Measurements from ENCODE around the gene PITX2.
A peak's percentile ranks its signal among the peaks of the same experiment; 100 is the strongest.

PITX2 gene

DNA sequence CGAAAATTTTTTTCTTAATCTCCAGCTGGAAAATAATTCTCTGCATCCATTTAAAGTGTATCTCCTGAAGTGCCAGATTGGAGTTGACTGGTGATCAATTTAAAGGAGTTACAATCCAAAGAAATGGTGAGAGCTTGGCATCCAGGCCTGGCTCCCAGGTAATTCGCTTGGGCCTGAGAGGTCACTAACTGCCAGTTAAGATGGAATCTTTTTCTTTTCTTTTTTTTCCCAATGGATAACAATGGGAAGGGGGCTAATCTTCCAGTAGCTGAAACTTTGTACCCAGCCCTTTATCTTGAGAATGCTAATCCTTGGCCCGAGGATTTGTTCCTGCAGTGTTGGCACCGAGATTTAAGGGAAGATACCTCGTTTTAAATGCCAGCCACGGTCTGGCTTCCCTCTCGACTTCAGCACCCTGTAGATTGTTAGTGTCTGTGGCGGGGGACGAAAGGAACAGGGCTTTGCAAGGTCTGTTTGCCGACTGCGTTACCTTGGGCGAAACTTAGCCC is 13.3 kb upstream of the PITX2 start:
- no peak for DNase-seq

DNA sequence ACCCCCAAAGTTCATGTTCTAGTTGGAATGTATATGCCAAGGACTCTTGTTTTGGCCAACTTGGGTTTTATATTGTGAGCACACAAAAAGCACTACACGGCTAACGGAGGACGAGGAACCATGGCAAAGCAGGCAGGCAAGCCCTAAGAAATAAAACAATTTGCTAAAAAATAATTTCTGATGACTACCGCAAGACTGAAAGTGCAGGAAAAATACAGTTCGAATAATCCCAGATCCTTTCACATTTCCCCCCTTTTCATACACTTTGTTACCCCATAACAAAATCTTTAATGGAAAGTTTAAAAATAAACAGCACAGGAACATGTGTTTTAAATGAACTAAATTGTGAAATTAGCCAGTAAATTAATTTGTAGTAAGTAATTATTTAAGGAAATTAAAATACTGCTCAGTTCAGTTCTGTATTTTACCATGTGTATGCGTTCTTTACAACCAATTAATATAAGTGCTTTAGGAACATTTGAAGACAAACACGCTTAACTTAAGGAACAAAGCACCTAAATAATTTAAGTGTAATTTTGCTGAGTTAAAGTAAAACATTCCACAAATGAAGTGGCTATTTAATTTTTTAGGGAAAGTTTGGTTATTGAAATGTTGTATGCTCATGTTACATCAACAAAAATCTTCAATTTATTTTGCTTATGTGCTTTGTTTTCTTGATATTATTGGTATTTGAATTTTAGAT is 12.4 kb upstream of the PITX2 start:
- DNase-seq = no peak

DNA sequence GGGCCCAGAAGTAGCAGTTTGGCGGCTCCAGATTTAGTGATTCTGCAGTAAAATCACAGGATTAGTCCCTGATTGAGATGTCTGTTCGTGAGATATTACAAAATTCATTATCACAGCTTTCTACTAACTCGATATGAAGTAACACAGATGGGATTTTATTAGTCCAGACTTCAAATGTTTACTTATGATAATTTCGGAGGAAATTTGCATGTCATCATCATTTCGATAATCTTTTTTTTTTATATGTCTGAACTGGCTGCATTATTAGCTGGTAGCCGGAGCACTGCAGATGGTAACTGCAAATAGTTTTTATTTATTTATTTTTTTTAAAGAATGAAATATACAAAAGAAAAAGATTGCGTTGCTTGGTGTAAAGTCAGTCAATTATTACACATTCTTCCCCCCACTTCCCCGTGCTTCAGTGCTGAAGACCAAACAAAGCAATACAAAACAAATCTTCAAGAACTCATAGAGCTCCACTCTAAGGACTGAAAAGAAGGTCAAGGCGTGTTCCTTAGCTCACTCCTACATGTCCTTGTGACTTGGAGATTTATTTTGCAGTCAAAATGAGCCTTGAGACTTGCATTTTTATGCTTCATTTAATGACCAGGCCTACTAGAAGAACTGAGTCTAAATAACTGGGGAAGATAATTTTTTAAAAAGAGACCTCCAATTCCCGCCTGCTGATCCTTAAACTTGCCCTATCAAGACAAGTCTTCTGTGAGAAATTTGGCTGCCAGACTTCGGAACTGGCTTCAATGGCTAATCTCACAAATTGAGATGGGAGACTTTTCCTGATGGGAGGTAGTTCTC is 11.7 kb upstream of the PITX2 start:
- no peak for DNase-seq

DNA sequence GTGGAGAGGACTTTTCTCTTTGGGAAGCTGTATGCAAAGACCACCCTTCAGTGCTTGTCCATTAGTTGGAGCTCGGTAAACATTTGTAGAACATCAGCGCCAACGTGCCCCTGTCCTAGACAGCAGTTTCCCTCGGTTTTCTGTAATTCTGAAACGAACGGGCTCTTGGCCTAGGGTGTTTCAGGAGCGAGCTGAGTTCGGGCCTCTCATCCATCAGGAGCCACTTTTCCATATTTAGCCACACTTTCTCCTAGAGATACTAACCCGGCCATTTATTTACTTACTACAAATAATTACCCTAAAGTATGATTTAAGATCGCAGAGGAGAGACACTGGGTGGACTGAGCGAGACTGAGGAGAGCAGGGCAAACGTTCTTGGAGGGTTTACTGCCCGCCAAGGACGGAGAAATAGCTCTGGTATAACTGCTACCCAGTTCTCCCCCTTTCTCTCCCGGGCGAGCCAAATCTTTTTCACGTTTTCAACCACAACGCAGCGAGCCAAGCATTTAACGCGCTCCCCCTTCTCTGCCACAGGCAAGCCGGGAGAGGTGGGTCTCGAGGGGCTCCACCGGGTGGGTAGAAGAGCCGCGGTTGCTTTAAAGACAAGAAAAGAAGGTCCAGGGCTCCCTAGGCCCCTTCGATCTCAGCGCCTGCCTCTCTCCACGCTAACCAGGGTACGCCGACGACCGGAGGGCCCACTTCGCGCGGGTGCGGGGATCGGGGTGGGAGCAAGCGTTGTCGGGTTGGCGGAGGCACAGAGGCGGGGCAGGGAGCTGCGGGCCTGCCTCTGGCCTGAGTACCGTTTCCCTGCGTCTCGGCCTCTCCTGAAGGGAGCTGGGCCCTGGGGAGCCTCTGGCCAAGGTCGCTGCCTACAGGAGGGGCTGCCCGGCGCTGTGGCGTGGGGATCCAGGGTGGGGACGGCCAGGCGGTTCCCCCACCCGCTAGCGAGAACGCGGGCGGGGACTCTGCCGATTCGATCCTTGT is 10.8 kb upstream of the PITX2 start:
- DNase-seq = no peak

DNA sequence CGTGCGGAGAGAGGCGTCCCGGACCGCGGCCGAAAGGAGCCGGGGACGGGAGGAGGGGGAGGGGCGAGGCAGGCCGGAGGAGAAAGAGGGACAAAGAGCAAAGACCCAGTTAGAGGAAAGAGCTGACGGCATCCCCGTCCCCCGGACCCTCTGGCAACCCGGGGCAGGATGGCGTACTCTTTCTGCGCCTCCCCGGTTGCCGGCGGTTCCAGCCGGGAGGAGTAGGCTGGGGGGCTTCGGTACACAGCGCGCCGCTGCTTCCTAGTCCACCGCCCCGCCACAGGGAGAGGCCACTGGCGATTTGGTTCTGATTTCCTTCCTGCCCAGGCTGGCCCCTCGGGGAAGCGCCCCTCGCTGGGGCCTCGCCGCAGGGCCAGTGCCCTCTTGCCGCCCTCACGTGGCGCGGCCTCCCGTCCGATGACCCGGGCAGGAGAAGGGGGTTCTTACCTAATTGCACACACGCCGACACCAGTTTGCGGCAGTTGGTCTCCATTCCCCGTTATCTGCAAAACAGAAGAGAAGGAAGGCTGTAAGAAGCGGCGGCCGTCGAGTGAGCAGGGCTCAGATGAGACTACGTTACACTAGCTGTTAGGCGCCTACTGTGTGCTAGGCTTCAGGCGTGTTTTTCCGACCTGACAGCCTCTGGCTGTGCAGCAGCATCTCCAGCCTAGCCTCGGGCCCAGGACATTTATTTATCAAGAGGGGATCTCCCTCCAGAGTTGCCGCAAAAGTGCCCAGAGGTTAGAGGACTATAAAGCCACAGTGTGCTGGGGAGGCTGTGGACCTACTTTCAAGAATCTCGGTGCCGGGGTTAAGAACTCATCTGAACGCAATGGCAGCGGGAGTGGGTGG is 9.9 kb upstream of the PITX2 start:
- DNase-seq = no peak

DNA sequence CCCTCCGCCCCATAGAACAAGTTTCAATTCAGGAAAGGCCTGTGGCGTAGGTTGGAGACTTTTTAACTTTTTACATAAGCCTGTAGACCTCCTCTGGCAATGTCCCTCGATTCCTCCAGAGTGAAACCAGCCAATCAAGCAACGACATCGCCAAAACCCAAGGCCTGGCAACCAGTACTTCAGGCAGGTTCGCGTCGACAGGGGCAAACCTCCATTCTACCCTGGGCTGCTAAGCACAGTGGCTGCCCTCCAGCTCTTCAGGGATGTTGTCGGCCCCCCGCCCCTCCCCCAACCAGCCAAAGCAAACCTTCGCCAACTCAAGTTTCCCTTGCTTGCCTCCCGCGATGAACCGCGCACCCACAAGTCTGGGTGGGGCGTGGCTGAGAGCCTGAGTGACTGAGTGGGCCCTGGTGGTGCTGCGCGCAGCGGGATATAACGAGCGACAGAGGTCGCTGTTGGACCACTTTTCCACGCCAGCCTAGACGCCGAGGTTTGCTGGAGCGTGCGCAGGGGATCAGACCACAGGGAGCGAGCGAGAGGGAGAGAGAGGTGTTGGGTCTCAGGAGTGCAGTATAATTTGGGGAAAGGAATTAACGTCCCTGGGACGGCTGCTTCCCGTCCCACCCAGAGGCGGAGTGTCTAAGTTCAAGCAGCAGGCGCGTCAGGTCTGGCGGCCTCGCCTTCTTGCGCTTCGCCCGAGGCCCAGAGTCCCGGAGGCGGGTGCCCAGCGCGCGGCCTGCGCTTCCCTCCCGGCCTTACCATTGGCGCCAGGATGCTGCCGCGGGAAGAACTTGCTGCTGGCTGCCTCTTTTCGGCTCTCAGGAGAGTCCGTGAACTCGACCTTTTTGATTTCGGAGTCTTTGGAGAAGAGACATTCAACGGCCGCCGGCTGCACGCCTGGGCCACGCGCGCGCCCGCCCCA is 9.0 kb upstream of the PITX2 start:
- peak; percentile 21 for DNase-seq

DNA sequence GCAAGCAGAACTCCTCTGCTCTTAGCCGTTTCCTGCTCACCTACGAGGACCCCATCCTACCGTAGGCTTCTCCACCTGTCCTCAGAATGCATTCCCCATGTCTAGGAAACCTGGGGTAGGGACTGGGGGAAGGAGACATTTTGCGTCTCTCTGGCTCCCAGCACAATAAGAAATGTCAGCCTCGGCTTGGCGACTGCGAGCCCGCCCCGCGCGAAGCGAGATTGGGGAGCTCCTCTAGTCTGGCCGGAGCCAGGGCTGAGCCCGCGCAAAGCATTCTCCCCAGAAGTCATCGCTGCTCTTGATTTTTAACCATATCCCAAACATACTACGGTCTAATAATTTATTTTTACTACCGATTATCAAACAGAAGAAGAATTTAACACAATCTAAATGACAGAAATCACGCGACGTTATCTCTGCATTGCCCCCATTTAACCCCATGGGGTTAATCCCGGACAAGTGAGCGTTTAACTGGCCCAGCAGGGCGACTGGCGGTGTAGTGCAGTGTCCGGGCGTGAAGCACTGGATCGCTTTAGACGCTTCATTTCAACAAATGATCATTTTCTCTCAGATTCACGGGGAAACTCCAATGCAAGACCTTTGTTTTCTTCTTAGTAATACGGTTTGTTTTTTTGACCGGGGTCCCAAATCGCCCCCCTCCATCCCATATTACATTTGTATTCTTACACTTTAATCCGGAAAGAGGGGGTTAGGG is 8.0 kb upstream of the PITX2 start:
- DNase-seq = no peak

DNA sequence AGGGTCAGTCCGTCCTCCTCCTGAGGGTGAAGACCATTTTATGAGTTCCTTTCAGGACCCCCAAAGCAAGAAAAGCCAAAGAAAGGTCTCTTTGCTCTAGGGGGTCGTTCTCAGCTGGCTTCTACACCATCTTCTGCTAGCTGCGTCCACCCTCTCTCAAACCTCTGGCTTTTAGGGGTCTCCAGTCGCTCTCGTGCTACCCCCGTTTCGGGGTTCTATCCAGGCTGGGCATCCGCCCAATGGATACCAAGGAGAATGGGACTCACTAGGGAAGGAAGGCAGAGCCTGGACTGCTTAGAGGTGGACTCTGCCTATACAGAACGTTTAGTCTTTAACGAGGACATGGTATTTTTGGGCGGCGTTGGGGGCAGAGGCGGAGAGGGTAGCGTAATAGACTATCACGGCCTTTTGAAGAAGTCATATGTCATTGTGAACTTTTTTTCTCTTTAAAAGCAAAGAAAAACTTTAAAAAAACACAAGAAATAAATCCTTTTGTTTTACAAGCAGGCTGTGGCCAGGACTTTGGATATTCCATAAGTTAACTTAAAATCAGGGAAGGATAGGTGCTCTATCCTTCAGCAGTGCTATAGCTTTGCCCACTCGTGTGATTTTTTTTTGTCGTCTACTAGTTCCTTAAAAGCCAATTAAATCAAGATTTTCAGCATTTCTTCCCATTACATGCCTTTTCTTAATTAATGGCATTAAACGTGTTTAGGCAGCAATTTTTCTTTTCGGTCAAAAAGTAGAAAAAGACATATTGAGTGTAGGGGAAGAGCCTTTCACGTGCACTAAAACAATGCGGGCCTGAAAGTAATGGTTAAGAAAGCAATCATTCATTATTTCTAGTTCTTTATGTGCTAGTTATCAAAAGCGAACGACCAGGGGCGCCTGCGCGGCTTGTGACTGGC is 7.2 kb upstream of the PITX2 start:
- no peak for DNase-seq

DNA sequence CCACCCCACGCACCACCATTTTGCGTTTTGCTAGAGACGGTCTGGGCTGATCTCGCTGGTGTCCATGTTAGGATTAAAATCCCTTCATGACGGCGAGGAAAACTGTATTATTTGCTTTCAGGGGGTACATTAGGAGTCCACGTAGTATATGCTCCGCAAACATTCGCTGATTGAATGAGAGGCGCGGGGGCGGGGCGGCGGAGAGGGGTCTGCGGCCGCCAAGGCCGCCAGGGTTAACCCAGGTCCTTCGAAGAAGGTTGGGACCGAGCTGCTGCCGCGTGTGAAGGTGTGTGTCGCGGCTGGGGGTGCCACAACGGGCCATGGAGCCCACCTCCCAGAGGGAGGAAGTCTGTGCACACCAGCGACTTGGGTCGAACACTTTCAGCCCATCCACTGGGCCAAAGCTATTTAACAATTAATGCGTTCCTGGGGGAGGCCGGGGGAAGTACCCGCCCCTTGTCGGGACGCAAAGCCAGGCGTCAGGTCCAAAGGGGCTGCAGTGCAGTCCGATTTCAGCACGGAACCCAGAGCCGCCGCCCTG is 6.4 kb upstream of the PITX2 start:
- no peak for DNase-seq

DNA sequence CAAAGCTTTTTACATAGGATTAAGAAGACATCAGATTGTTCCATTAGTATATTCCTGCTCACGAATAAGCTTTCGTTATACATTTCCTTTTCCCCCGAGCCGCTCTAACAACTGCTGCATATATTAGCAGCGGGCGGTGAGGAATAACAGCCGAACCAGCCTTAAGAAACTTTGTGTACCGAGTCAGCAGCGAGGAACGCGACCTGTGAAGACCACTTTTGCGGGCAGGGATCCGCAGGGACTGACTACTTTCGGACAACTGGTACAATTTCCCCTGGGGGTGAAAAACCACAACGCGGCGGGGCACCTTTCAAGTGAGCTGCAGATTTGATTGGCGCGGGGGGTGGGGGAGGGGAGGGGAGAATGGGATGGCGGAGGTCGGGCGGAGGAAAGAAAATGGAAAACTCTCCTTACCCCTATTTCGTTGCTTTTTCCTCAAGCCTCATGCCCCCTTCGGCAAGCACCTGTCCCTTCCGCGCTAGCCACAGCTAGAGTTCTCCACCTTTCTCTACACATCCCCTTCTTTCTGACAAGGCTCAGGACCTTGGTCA is 5.9 kb upstream of the PITX2 start:
- no peak for DNase-seq

DNA sequence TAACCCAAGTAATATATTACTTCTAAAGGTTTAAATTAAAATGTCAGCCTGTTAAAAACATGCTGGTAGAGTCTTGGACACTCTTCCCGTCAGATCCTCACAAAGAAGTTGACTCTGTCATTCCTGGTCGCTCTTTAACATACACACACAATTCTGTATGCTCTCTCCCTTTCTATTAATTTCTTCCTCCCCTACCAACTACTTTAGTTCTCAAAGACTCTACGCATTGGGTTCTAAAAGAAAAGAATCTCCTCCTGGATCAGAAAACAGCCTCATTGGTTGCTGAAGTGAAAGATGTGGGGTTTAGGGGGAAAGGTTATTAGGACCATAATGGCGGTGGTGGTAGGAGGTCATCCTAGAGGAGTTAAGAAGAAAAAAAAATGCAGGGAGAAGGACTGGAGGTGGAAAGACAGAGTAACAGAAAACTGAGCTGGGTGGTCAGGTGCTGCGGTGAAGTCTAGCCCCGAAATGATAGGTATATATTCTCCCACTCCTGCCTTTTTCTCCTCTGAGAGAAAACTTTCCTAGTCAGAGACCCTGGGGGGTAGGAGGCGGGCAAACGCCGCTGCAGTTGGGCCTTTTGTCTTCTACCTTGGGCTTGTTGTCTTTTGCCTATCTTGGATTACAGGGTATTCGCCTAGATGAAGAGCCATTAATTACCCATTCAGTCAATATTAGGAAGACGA is 5.2 kb upstream of the PITX2 start:
- no peak for DNase-seq

DNA sequence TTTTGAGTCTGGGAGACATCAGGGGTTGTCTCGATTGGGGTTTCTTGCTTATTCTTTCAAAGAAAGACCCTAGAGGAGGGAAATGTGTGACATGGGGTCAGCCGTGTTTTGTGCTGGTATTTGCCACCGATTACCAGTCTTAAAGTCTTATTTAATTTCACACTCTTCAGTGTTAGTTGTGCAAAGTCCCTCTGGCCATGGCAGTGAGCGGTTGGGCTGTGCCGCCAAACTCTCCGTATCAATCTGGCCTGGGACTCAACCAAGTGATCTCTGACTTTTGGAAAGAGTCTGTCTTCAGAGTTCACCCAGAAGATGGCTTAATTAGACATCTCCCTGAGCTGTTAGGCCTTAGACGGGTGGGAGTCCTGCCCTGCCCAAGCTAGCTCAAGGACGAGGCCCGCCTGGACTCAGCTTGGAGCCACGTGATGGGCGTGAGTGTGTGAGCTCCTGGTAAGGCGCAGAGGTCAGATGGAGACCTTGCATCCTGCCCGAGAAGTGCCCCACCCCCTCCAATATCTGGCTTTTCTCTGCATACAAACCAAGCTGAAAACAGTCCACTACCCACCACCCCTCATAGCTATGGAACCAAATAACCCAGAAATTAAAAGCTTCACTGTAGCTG is 3.8 kb upstream of the PITX2 start:
- DNase-seq = no peak

DNA sequence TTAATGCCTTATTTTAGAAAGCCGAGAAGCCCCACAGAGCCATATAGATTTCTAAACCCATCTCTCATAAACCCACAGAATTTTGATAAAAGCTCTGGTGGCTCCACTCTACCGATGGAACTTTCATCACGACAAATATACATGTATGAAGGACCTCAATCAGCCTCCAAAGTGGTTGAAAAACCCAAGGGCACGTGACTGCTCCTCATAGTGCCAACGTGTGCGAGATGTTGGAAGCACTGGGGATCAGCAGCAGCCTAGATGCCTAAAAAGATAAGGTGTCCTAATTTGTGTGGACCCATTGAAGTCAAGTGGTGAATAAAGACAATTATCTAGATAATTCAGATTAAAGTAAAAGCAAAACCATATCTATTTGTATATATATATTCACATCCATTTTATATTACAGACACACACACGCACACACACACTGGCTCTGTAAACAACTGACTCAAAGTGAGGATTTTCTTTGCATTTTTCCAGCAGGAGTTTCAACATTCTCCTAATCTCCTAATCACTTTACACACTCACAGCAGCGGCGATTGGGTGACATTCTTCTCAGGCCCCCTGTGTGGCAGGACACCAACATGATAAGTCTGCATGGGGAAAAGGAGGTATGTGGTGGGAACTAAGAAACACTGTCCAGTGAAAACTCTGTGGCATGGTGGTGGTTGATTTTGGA is 2.8 kb upstream of the PITX2 start:
- no peak for DNase-seq

DNA sequence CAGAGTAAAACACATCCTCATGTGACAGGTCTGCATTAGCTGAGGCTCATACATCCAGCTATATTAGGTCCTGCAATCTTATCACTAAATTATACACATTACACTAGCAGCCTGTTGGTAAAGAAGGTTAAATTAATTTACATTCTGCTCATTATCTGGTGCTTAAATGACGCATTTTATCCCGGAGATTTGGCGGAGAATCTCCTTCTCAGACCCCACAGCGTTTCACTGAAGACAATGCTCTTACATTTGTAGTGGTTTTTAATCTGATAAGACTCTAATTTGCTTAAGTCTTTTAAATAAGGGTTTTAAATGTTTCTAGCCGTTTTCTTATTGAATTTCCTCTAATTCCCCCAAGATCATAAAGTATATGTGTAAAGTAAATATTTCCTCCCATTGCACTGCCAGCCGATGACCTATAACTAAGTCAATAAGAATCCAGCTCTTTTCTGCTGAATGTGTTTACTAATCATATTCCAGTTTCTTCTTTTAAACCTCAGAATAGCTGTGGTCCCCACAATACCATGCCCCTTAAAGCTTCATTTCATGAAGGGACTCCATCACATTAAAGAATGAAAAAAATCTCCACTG is 2.1 kb upstream of the PITX2 start:
- DNase-seq = no peak

DNA sequence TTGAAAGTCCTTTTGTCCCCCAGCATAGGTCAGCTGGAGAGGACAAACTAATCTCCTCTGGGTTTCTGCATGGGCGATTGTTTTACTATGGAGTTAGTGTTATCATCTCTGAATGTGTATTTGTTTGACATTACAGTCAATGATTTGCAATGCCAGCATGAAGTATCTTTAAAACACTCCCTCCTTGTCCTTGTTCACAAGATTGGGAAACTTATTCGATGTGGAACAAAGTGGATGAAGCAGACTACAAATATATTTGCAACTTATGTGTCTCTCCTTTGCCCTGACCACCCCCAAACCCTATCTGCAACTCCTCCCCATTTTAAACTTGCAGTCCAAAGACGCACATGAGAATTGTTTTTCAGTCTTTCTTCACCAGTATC is 1.5 kb upstream of the PITX2 start:
- no peak for DNase-seq

DNA sequence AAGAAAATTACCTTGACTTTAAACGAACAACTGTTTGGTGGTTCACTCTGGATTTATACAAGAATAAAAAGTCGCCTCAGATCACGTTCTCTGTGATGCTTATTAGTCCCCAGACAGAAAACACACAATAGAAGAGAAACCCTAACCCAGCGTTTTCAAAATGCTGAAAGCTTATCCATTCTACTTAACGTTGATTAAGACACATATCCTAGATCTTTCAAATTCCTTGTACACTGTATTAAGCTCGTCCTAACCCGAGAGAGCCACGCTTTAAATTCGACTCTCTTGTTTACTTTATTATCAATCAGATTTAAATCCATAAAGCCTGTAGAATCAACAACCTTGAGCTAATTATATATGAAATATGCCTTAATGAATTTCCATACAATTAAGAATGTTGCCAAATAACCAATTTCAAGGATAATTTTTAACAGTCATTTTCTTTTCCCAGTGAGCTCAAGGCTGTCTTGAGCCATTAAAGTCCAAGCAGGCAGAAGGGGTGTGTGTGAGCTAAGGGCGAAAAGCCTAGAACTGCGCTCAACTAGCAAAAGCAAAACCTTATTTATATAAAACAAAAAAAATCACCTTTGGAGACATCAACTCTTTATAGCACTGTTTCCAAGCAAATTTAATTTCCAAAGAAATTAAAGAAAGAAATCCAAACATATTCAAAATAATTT is 981 bp upstream of the PITX2 start:
- no peak for DNase-seq

Measured in DMS 273 treated with DMSO at 0.1 percent for 48 hours (cell line).